Dermis microvascular lymphatic vessel endothelial cell (primary cell): ENCODE measurements around the gene KIAA0930. TPM values are rescaled to one million over a fixed set of nuclear protein-coding genes. Genes with fewer than 3 reads are reported as not detected.
A peak's percentile ranks its signal among the peaks of the same experiment; 100 is the strongest.
"Not testable (repeated sequence)": the region's sequence is repeated elsewhere in the genome, so short reads cannot be mapped to it uniquely, and the experiment has no call there.

Experiments used
- DNase-seq, 2 donors: peaks; one replicate each; pipeline versions ENCODE4 v3.0.0 to v3.0.0-alpha.2; 2010; ENCODE audit warnings: low read depth in 2 of 2
- total RNA-seq: library from RNA; depleted of rRNA; stranded (reverse); fragments of >200 nt; gene quantifications from 2 replicates; pipeline ENCODE4 v1.2.1, GENCODE V29; 2014

KIAA0930 gene
- total RNA-seq, 1 donor from 2014 or later, result 39.3 TPM

DNA sequence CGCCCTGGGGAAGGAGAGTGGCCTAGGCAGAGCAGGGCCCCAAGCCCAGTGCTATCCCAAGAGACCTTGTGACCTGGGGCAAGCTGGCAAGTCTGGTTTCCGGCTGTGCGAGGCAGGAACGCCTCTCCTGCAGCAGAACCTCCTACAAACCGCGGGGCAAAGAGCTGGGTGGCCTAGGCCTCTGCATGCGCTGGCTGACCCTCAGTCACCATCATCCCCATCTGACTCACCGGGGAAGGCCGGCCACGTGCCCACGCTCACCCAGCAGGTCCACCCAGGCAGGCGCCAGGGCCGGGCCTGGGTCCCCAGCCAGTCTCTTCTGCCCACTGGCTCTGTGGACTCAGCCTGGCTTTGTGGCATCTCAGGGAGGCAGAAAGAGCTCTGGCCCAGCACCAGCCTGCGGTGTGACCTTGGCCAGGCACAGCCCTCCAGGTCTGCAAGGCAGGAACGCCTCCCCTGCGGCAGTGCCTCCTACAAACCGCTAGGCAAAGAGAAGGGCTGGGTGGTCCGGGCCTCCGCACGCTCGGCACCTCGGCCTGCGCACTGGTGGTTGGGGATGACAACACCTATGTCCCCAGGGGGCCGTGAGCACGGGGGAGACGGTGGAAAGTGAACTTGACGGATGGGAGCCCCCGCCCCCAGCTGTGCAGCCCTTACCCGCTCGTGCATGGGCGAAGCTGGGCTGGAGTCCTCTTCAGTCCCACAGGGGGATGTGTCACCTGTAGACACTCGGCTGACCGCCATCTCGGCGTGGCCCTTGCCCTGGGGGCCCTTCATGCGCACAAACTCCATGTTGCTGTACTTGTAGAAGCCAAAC is 38.2 kb downstream of the KIAA0930 start:
- DNase-seq, result no peak

- no peak for DNase-seq
Measured at GRCh38 chr22:45201678-45202332, 38.9 kb downstream of the KIAA0930 start.

DNA sequence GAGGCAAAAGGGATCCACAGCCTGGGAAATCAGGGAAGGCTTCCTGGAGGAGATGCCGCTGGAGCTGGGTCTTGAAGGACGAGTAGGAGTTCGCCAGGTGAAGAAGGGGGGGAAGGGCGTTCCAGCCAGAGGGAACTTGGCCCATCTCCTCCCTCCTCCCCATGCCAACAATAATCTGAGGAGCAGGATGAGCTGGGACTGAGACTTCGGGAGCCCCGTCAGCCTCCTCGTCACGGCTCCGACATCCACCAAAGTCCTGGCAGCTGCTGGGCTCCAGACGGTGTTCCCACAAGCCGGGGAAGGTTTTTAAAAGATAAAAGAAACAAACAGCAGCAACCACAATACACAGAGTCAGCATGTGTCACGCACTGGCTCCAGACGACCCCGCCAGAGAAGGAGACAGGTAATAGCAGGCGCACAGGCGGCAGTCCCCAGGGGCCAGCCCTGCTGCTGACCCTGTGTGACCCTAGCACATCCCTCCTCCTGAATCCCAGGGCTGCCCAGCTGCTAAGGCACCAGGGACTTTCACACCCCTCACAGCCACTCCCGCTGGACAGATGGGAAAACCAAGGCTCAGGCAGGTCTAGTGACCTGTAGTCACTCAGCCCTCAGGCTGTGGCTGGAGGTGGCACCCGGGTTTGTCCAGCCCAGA is 39.7 kb downstream of the KIAA0930 start:
- DNase-seq, result no peak

- no peak for DNase-seq
Measured at GRCh38 chr22:45200230-45200629, 40.5 kb downstream of the KIAA0930 start.

DNA sequence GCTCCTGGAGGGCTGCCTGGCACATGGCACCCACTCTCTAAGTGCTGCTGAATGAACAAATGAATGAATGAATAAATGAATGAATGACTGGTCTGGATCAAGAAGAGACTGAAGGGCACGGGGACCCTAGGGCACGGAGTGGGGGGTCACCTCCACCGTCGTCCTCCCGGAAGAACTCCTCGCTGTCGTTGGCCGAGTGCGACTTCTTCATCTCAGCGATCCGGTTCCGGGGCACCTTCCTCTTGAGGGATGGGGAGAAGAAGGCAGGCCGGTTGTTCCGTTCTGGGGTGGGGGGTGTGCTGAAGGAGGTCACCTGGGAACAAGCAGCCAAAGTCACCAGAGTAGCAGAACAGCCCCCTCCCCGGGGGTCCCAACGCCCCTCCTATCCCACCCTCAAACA is 41.0 kb downstream of the KIAA0930 start:
- no peak for DNase-seq

GRCh38 chr22:45198463-45198795 is 42.3 kb downstream of the KIAA0930 start:
- DNase-seq, result no peak

- no peak for DNase-seq
Measured at GRCh38 chr22:45197606-45198462, 42.9 kb downstream of the KIAA0930 start.

- no peak for DNase-seq
Measured at GRCh38 chr22:45196926-45197605, 43.6 kb downstream of the KIAA0930 start.

DNA sequence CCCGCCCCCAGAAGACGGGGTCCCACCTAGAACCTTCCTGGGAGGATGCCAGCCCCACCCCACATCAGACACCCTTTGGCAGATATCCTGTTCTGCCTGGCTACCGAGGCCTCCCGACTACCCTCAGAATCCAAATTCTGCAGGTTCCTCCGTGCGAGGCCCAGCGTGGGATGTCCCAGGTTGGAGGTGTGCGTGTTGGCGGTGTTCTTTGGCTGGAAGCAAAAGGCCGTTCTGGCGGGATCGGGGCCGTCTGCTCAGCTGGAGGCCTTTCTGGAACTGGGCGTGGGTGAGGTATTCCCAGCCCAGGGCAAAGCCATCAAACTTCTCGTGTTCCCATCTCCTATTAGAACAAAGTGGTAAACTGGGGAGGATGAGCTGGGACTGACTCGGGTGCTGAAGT is 44.4 kb downstream of the KIAA0930 start:
- no peak for DNase-seq

DNA sequence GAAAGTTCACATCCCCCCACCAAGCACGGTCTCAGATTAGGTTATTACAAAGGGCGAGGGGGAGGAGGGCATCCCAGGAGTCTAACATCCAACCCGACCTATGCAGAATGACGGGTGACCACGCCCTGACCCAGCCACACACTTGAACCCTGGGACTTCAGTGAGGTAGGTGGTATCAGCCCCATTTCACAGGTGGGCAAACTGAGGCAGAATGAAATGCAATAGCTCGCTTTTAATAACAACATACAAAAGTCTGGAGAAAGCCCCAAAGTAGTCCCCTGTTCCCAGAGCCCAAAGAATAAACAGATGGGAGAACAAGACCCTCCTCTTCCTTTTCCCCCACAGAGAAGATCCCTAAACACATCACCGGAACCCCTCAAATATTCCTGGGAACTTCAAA is 45.1 kb downstream of the KIAA0930 start:
- DNase-seq, result no peak

- DNase-seq, result no peak
Measured at GRCh38 chr22:45194686-45195085, 46.0 kb downstream of the KIAA0930 start.

GRCh38 chr22:45192701-45193187 is 48.0 kb downstream of the KIAA0930 start:
- DNase-seq, result no peak

GRCh38 chr22:45191746-45192145 is 48.9 kb downstream of the KIAA0930 start:
- DNase-seq, result not testable (repeated sequence)

DNA sequence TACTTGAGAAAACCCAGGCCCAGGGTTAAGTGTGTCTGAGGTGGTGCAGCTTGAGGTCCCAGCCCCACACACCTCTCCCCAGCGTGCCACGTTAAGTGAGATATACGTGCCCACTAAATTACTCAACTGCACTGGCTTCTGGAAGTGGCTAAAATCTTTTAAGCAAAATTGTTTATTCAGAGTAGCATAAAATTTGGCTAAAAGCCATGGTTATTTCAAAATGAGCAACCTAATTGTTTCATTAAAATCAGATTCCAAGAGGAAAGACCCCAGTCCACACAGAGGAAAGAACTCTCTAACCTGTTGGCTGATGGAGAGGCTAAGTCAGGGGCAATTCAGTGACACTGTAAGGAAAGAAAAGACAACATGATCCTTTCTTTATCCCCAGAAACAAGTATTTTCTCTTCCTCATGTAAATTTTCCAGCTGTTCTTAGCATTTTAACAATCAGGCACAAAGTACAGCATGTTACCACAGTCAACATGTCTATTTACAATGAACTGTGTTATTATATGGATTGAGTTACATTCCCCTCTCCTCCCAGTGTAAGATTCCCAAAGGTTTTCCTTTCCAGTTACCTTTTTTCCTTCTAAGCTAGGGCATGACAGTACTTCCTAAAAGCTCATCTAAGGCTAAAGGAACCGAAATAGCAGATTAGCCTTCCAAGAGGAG is 50.4 kb downstream of the KIAA0930 start:
- DNase-seq, result no peak

DNA sequence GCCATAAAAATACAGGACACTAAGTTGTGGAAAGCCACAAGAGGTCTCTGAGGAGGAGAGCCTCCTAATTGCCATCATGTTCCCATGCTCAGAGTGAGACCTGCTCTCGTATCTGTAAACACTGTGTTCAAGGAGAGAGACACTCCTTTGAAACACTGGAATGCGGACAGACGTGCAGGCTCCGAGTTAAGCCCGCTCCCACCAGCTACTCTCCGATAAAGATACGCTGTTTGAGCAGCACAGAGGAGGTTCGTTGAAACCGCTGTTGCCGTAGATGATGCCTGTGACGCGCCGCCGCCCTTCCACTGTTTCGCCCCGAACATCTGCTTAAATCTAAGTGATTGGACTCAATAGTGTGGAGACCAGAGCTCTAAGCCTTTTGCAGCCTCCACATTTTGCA is 51.9 kb downstream of the KIAA0930 start:
- no peak for DNase-seq

DNA sequence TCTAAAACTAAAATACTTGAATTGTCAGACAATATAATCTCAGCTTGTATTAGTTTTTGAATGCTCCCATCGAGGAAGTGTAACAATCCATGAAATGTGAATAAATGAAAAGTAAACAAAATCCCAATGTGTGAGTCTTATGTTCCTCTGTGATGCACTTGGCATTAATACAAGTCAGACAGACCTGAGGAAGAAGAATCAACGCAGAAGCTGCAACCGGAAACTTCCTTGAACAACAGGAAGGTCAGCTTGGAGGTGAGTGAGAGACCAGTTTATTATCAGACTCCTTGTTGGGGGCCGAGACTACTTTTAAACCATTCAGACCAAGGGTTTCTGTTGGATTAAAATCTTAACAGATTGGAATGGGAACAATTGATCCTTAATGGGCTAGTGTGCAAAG is 52.8 kb downstream of the KIAA0930 start:
- peak in 1 of 2 donors; percentile 63 for DNase-seq

- no peak for DNase-seq
Measured at GRCh38 chr22:45185718-45186514, 54.8 kb downstream of the KIAA0930 start.

- no peak for DNase-seq
Measured at GRCh38 chr22:45183974-45184373, 56.7 kb downstream of the KIAA0930 start.

- peak; percentile 47 to 55 for DNase-seq
Measured at GRCh38 chr22:45181766-45182165, 58.9 kb downstream of the KIAA0930 start.

- DNase-seq, result no peak
Measured at GRCh38 chr22:45181240-45181639, 59.5 kb downstream of the KIAA0930 start.
